GM19328 (cell line): ENCODE data around the gene TMEM44.
"Not testable (repeated sequence)": the region's sequence is repeated elsewhere in the genome, so short reads cannot be mapped to it uniquely, and the experiment has no call there.

Experiments used
- ATAC-seq: cut with Tn5 transposase; IDR thresholded peaks from one replicate; pipeline ENCODE4 v1.9.1; 2021; ENCODE audit warnings: mild to moderate bottlenecking, moderate library complexity; ENCODE audit not compliant: unreplicated experiment

Gene TMEM44

DNA sequence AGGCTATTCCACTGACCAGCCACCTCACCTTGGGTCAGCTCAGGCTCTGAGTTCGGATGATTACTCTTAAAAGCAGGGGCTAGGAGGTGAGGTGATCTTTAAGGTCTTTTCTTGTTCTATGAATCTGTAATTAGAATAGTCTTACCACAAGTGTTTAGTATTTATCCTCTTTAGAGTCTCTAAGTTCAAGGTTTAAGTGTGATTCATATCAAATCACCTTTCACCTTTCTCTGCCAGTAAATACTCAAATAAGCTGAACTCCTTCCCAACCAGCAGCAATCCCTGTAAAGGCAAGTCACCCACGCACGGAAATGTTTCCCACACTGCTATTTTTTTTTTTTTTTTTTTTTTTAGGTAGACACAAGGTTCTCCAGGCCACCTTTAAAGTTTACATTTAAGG is 14.5 kb upstream of the TMEM44 start:
- ATAC-seq, result no peak

DNA sequence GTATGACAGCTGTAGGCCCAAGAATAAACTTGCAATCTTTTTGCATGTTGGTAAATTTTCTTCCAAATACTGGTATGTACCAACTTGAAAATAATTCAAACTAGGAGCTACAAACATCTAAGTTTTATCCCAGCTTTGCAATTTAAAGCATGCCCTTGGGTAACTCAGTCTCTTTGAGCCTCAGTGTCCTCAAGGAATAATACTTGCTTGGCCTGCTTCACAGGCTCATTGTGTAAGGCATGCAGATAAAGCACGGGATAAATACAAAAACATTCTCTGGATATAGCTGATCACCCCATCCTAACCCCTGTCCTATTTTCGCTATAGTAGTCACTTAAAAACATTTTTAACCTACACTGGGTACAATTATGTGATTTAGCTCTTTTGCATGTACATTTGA is 9.6 kb upstream of the TMEM44 start:
- no peak for ATAC-seq

DNA sequence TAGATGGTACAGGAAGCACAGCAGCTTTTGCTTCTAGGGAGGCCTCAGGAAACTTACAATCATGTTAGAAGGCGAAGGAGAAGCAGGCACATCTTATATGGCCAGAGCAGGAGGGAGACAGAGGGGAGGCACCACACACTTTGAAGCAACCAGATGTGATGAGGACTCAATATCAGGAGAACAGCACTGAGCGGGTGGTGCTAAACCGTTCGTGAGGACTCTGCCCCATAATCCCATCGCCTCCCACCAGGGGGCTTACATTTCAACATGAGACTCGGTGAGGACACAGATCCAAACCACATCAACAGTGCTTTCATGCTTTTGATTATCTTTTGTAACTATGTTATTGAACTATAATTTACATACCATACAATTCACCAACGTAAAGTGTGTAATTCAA is 7.6 kb upstream of the TMEM44 start:
- ATAC-seq, result no peak

DNA sequence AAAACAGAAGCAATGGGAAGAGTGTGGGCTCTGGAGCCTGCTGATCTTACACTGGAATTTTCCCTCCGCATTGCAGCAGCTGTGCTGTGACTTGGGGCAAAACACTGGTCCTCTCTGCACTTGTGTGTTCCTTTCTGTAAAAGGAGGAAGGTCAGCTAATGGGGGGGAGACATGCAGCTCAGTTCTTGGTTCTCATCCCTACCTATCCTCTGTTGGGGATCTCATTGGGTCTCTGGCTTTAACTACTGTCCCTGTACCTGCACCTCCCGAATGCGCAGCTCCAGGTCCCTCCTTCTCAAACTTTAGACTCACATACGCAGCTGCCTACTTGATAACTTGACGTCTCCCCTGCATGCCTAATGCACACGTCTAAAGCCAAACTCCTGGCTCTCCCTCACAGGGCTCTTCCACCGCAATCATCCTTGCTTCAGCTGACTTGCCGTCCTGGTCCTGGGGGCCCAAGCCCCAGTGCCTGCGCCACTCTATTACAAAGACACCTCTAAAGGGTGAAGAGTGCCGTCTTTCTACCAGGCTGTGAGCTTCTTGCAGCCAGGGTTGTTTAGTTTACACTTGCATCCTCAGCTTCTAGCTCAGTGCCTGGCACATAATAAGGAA is 5.9 kb upstream of the TMEM44 start:
- ATAC-seq, result no peak

DNA sequence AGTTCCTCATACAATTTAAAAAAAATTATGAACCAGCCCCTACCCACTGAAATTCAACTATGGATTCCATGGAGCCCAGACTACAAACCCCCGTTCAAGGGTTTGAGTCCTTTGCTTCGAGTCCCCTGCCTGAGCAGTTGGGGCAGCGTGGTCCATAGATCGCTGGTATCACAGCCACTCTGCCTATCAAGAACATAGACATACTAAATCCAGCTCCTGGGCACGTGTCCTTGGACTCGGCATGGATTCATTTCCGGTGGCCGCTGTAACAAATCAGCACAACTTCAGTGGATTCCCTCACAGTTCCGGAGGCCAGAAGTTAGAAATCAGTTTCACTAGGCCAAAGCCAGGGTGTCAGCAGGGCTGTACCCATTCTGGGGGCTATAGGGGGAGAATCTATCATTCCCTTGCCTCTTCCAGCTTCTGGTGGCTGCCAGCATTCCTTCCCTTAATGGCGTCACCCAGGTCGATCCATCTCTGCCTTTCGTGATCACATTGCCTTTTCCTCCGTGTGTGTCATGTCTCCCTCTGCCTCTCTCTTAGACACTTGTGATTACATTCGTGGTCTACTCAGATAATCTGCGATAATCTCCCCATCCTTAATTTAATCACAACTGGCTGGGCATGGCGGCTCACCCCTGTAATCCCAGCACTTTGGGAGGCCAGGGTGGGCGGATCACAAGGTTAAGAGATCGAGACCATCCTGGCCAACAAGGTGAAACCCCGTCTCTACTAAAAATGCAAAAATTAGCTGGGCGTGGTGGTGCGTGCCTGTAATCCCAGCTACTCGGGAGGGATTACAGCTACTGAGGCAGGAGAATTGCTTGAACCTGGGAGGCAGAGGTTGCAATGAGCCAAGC is 4.6 kb upstream of the TMEM44 start:
- ATAC-seq, result no peak

DNA sequence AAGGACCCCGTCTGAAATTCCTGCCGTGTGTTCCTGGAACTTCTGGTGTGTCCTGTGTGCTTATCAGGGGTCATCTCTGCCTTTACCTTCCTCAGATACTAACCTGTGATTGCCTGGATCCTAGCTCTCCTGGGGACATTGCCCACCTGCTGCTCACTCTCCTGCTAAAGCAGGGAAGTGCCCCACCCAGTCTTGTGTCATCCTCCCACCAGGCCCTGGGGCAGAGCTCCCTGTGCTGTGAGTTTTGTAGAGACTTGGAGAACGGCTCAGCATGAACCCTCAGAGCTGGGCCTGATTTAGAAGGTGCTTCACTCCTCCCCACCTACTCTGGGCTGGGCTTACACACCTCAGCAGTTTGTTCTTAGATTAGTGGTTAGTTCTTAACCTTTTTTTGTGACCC is 3.8 kb upstream of the TMEM44 start:
- ATAC-seq, result no peak

DNA sequence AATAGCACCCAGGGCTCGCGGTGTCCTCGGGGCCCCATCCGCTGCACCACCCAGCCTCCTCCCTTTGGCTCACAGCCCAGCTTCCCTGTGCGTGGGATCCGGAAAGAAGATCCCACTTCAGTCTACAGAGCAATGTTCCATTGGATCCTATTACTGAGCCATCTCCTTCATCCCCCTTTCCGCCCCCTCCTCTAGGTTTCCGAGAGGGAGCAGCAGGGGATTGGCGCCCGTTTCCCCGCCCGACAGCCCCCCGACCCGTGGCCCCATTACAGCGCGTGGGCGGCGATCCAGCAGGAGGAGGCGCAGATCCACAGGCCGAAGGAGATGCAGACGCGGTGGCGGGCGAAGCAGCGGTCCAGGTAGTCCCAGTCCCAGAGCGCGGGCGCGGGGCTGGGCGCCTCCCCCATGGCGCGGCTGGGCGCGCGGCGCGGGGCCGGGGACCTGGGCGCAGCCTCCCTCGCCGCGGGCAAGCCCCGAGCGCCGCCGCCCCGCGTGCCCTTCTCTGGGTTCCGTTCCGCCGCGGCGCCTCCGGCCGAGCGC is 340 bp downstream of the TMEM44 start:
- ATAC-seq, result peak; percentile 47

DNA sequence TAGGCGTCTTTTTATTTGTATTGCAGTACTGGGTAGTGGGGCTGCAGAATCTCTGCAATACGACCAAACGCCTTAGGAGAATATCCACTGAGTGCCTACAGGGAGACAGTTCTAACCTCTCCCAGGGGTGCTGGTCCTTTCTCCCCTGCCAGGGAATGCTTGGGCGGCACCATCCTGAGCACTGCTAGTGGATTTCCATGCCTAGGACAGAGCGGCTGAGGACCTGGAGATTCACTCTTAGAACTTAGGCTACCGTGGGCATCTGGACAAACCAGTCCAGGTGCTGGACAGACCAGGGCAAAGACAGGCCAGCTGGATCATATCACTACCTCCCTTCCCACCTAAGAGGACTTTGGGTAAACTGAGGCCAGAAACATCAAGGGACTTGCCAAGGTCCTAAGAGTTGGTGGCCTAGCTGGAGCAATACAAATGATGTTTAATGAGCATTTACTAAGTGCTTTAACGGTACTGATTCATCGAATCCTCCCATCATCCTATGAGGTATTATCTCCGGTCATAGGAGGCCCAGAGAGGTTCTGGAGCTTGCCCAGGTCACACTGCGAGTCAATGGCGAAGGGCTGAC is 902 bp downstream of the TMEM44 start:
- ATAC-seq, result no peak

DNA sequence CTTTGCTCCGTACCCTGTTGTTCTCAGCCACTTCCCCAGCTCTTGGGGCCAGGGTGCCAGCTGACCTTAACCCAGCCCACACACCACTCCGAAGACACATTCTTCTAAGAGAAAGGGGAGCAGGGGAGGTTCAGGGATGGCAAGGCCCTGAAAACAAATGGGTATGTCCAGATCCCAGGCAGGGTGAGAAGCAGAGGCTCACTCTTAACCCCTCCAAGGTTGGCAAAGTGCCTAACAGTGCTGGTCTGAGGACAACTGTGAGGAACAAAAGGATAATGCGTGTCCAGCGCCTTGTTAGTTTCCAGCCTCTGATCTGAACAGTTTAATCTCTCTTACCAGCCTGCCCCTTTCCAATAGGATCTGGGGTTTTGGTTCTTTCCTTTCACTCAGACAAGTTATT is 1.5 kb downstream of the TMEM44 start:
- ATAC-seq, result no peak

DNA sequence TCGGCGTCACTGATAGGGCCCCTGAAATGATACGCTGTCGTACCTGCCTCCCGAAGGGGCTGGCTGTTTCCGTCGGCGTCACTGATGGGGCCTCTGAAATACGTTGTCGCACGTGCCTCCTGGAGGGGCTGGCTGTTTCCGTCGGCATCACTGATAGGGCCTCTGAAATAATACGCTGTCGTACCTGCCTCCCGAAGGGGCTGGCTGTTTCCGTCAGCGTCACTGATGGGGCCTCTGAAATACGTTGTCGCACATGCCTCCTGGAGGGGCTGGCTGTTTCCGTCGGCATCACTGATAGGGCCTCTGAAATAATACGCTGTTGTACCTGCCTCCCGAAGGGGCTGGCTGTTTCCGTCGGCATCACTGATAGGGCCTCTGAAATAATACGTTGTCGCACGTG is 2.5 kb downstream of the TMEM44 start:
- not testable (repeated sequence) for ATAC-seq

DNA sequence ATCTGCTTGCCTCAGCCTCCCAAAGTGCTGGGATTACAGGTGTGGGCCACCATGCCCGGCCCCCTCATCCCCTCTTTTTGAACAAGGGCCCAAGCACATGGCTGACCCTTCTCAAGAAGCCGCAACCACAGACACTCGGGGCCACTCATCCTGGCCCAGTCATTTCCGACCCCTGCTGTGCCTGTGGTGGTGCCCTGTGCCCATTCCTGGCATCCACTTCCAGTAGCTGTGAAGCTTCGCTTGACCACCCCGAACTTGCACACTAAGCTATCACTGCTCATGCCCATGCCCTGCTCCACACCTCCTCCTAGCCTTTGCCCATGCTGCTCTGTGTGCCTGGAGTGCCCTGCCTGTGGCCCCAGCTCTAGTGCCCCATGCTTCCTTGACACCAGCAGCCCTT is 8.3 kb downstream of the TMEM44 start:
- no peak for ATAC-seq

DNA sequence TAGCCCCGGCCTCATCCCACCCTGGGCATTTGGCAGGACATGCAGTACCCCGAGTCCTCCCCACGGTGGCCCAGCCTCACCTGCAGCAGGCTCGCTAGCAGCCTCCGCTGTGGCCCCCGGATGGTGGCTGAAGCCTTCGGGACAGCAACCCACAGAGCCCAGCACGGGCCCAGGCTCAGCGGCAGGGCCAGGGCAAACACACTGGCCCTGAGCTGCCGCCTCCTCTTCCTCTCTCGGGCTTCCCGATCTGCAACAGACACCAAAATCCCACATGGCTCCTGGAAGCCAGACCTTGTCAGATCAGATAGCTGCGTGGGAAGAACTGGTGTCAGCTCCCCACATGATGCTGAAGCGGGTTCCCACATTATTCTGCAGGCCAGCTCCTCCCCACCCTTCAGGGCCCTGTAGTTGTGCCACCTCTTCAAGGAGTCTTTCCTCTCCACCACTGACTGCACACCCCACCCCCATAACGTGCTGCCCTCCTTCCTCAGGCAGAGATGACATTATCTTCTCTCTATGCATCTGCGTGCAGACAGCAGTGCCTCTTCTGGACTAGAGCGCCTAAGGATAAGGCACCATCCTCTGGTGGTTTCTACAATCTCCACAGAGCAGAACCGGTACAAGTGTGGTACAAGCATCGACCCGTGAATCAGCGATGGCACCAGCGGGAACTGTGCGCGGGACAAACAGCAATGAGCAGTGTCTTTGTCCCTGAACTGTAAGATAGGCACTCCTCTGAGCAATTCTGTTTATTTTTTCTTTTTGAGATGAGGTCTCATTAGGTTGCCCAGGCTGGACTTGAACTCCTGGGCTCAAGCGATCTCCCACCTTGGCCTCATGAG is 9.5 kb downstream of the TMEM44 start:
- no peak for ATAC-seq

DNA sequence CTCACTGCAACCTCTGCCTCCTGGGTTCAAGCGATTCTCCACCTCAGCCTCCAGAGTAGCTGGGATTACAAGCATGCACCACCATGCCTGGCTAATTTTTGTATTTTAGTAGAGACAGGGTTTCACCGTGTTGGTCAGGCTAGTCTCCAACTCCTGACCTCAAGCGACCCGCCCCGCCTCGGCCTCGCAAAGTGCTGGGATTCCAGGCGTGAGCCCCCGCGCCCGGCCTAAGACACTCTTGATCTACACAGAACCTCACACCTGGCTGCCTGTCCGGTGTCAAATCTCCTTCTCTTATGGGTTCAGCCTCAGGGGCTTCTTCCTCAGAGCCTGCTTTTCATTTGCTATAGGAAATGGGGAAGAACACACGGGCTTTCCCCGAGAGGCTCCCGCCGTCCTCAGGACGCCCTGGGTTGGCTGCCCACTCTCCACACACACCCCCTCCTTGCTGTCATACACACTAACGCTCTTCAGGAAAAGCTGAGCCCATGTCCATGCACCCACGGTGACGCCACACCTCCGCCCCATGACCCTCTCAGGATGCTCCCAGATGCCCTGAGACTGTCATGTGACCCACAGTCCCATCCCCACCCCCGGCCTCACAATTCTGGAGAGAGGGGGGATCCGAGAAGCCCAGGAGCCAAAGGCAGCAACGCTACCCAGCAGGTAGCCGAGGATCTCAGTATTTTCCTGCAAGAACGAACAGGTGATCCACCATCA is 10.4 kb downstream of the TMEM44 start:
- no peak for ATAC-seq

DNA sequence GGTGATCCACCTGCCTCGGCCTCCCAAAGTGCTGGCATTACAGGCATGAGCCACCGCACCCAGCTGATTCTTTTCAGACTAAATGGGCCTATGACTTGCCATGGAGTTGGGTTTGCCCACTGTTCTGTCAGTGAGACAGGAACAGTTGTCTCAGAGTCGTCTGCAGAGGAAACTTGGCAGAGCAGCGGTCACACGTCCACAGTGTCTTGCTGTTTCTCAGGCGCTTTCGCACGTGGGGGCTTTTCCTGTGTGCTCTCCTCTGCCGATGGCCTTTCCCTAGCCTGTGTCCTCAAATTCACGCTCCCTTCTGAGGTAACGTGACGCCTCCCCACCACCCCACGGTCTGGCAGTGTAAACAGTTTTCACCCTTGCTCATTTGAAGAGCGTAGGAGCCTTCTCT is 11.3 kb downstream of the TMEM44 start:
- no peak for ATAC-seq

DNA sequence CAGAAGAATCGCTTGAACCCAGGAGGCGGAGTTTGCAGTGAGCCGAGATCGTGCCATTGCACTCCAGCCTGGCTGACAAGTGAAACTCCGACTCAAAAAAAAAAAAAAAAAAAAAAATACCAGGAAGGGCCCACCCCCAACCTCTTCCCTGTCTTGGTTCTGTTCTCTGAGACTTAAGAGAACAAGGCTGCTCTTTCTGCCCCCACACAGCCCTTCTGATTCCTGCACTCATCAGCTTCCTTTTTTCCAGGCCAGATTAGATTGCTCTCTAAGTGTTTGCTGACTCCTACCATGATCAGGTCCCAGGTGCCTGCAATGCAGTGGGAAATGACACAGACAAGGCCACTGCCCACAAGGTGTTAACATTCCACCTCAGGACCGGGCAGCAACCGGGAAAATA is 13.0 kb downstream of the TMEM44 start:
- no peak for ATAC-seq

DNA sequence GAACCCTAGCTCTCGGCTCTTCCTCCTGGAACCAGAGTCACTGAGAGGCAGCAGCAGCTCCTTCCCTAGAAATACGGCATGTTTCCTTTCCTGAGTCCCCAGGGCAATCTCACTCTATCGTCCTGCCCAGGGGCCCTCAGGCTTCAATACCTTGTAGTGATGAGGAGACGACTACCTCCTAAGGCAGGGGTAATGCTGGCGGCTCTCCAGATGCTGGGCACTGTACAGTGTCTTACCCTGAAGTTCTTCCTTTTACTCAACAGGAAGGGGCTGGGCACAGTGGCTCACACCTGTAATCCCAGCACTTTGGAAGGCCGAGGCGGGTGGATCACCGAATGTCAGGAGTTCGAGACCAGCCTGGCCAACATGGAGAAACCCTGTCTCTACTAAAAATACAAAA is 13.5 kb downstream of the TMEM44 start:
- ATAC-seq, result no peak

DNA sequence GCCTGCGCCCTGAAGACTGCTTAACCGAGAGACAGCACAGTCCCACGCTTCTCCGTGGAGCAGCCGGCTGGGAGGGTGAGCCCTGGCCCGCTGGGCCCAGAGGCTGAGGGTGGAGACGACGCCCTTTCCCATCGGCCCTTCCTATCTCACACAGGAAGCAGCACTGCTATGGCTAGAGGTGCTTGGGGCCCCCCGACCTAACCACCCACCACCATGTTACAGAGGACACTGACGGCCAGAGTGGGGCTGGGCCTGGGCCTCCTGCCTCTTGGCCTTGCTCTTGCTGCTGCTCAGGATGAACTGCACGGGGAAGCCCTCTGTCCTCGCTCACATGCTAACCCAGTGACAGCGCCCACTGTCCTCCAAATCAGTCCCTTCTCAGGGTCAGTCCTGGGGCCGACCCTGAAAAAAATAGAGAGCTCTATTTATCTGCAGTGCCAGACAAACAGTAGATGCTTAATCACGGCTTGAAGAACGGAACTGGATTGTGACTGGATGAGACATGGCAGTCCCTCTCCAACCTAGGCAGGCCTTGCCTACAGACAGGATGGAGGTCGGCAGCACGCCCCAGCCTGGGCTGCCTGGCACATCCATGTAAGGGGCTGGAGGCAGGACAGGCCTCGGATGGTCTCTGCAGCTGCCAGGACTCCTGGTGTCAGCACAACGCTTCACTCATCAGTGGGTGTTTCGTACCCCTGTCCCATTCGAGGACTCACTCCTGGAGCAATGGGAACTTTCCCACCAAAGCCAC is 14.2 kb downstream of the TMEM44 start:
- no peak for ATAC-seq

DNA sequence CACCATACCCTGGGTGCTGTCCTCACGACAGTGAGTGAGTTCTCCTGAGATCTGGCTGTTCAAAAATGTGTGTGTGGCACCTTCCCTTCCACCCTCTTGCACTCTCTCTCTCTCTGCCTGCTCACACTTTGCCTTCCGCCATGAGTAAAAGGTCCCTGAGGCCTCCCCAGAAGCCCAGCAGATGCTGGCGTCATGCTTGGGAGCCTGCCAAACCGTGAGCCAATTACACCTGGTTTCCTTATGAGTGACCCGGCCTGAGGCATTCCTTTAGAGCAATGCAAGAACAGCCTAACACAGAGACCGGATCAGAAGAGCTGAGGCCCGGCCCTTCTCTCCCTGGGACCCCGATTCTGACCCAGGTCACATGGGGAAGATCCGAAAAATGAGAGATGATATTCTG is 15.4 kb downstream of the TMEM44 start:
- ATAC-seq, result no peak

DNA sequence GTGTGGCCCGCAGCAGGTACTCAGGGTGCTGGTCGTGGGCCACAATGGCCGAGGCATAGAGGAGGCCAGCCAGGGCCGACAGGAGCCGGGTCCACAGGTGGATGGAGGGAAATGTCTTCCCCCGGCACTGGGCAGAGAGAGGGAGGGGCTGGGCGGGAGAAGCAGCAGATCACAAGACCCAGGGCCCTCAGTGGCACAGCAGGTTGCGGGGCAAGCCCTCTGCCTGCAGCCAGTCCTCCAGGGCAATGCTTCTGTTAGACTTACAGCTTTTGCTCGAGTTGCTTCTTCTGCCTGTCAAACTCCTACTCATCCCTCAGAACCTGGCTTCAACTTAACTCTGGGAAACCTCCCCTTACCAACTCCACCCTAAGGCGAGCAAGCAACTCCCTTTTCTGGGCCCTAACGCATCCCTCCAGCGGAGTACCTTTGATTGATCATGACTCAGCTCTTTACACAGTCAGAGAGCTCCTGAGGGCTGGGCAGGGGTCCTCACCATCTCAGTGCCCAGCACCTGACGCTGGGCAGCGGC is 16.0 kb downstream of the TMEM44 start:
- no peak for ATAC-seq

DNA sequence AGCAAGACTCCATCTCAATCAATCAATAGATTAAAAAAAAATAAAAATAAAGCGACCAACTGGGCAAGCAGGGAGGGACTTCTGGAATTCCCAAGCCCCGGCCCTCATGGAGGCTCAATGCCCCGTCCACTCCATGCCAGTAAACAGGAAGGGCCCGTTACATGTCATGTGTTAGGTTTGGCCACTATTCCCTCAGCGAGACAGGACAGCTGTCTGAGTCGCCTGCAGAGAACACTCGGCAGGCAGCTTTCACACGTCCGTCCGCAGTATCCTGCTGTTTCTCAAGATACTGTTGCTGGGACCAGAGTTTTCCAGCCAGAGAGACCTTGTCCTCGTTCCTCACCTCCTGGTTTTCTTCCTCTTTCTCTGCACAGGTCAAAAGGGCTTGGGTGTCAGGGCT is 18.0 kb downstream of the TMEM44 start:
- no peak for ATAC-seq
